Gastrocnemius medialis (tissue), 4 donors: Measurements from ENCODE around the gene OR2C3. TPM values are rescaled to one million over a fixed set of nuclear protein-coding genes. Genes with fewer than 3 reads are reported as not detected.

Experiments
- ATAC-seq, 2 donors: fragments of 150-250 bp; one replicate each; pipeline ENCODE4 v1.9.1; 2016
- DNase-seq, 2 donors: peaks; one replicate each; pipeline ENCODE4 v3.0.0-alpha.2; 2019
- H3K27ac ChIP-seq, 4 donors: fragments of 200-600 bp; sonication (generic); 1 replicate in 1 of 4; 2 replicates in 3 of 4; pipeline ENCODE4 v1.5.1; 2016 to 2018; ENCODE audit warnings: mild to moderate bottlenecking in 2 of 4, moderate library complexity in 1 of 4
- H3K27me3 ChIP-seq, 3 donors: fragments of 200-600 bp; sonication (generic) in 2 of 3; 1 replicate in 1 of 3; 2 replicates in 2 of 3; pipeline versions ENCODE4 v1.5.1 to v1.6.0; 2016 to 2019; ENCODE audit warnings: mild to moderate bottlenecking in 1 of 3, moderate library complexity in 1 of 3
- H3K36me3 ChIP-seq, 2 donors: fragments of 200-600 bp; sonication (generic) in 1 of 2; one replicate each; pipeline ENCODE4 v1.5.1; 2017 to 2018
- H3K4me1 ChIP-seq, 2 donors: fragments of 200-600 bp; sonication (generic) in 1 of 2; one replicate each; pipeline ENCODE4 v1.5.1; 2016 to 2017; ENCODE audit warnings: mild to moderate bottlenecking in 2 of 2
- H3K4me3 ChIP-seq, 4 donors: fragments of 200-600 bp; sonication (generic) in 3 of 4; 1 replicate in 1 of 4; 2 replicates in 3 of 4; pipeline ENCODE4 v1.5.1; 2016 to 2019; ENCODE audit warnings: mild to moderate bottlenecking in 2 of 4
- H3K9me3 ChIP-seq, 3 donors: fragments of 200-600 bp; sonication (generic) in 2 of 3; 1 replicate in 1 of 3; 2 replicates in 2 of 3; pipeline ENCODE4 v1.5.1; 2016 to 2019
- CTCF ChIP-seq, 5 experiments: fragments of 450-650 bp in 3 of 5; fragments of 200-600 bp in 2 of 5; sonication (generic) in 2 of 5; IDR thresholded peaks in 4 of 5; conservative IDR thresholded peaks in 1 of 5; 1 replicate in 4 of 5; 2 replicates in 1 of 5; pipeline ENCODE4 v1.5.1; 2016 to 2019; ENCODE audit warnings: antibody characterized with exemption in 5 of 5, mild to moderate bottlenecking in 3 of 5, moderate library complexity in 3 of 5
- POLR2A ChIP-seq, 2 donors: fragments of 450-650 bp; IDR thresholded peaks; one replicate each; pipeline ENCODE4 v1.6.1; 2017; ENCODE audit warnings: antibody characterized with exemption in 2 of 2, mild to moderate bottlenecking in 2 of 2, moderate library complexity in 2 of 2
- in situ Hi-C, 4 donors: fragments of 200-750 bp; cut with MboI; loops; one replicate each; pipeline versions ENCODE4 v1.15.0 to v1.8.0; 2017; ENCODE audit warnings: low sequenced_read_pairs in 4 of 4
- intact Hi-C: fragments of 100-400 bp; cut with DNase I; formaldehyde crosslinking; loops from one replicate; pipeline ENCODE4 v1.15.1; 2023; ENCODE audit warnings: low total_unique reads
- total RNA-seq, 4 donors: library from RNA; depleted of rRNA; stranded (reverse); fragments of >200 nt; gene quantifications; one replicate each; pipeline versions ENCODE4 v1.1.0 to v1.2.3, GENCODE V29; 2016

The OR2C3 gene
- total RNA-seq, 4 donors from 2014 or later: not detected

DNA sequence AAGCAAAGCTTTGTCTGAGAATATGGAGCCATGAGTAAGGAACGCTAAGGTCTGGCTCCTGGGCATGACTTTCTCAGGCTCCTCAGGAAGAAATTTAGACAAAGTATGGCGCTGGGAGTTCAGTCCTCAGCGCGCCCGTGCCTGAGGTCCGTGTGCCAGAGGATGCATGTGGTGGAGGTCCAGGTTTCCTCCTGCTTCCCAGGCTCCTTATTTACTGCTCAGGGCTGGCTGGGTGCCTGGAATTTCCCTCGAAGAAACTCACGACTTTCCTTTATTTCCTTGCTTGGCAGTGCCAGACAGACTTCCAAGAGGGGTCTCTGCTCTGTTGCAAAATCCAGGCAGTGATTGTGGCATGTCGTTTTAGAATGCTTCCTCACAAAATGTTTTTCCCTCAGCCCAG lies 26.0 kb upstream of the OR2C3 start:
- no peak for ATAC-seq
- no peaks in the 10 kb centered on the region for H3K9me3 ChIP-seq
- intact Hi-C loops: no loop called here

GRCh38 chr1:247561711-247562110 lies 25.5 kb upstream of the OR2C3 start:
- intact Hi-C loops (no loop called here), in situ Hi-C loops (no loop called here)
- no peaks in the 10 kb centered on the region for H3K4me1 ChIP-seq
- no peaks in the 10 kb centered on the region for H3K9me3 ChIP-seq
- no peak overlapping the region for H3K27ac ChIP-seq
- no peaks in the 10 kb centered on the region for H3K27me3 ChIP-seq
- H3K36me3 ChIP-seq: no peaks in the 10 kb centered on the region
- TF ChIP-seq CTCF (IDR thresholded peaks at IDR 0.05 in 4 of 5, conservative IDR thresholded peaks at IDR 0.05 in 1 of 5) (no peak), POLR2A (IDR thresholded peaks at IDR 0.05) (no peak)
- ATAC-seq (no peak), DNase-seq (no peak)
- H3K4me3 ChIP-seq: no peak overlapping the region

More for the DNA sequence above, 26.0 kb upstream of the OR2C3 start:
- Histone ChIP-seq H3K27ac (no peak overlapping the region), H3K27me3 (no peaks in the 10 kb centered on the region), H3K36me3 (no peaks in the 10 kb centered on the region), H3K4me3 (no peak overlapping the region), H3K4me1 (no peaks in the 10 kb centered on the region)
- no peak for DNase-seq
- TF ChIP-seq CTCF (IDR thresholded peaks at IDR 0.05 in 4 of 5, conservative IDR thresholded peaks at IDR 0.05 in 1 of 5) (no peak), POLR2A (IDR thresholded peaks at IDR 0.05) (no peak)
- in situ Hi-C loops: no loop called here

GRCh38 chr1:247557926-247558674 lies 21.9 kb upstream of the OR2C3 start:
- Histone ChIP-seq H3K36me3 (no peaks in the 10 kb centered on the region), H3K4me3 (no peak overlapping the region), H3K4me1 (no peaks in the 10 kb centered on the region), H3K9me3 (no peaks in the 10 kb centered on the region), H3K27ac (no peak overlapping the region), H3K27me3 (no peaks in the 10 kb centered on the region)
- no peak for DNase-seq
- in situ Hi-C loops: no loop called here
- TF ChIP-seq POLR2A (IDR thresholded peaks at IDR 0.05) (no peak), CTCF (IDR thresholded peaks at IDR 0.05 in 4 of 5, conservative IDR thresholded peaks at IDR 0.05 in 1 of 5) (no peak)
- intact Hi-C loops: no loop called here
- no peak for ATAC-seq

- H3K27ac ChIP-seq: no peak overlapping the region
- in situ Hi-C loops (no loop called here), intact Hi-C loops (no loop called here)
- H3K4me1 ChIP-seq: no peaks in the 10 kb centered on the region
- H3K36me3 ChIP-seq: no peaks in the 10 kb centered on the region
- no peak overlapping the region for H3K4me3 ChIP-seq
- ATAC-seq (no peak), DNase-seq (no peak)
- TF ChIP-seq POLR2A (IDR thresholded peaks at IDR 0.05) (no peak), CTCF (IDR thresholded peaks at IDR 0.05 in 4 of 5, conservative IDR thresholded peaks at IDR 0.05 in 1 of 5) (no peak)
- H3K27me3 ChIP-seq: no peaks in the 10 kb centered on the region
- no peaks in the 10 kb centered on the region for H3K9me3 ChIP-seq
Observed at GRCh38 chr1:247552231-247552630, 16.0 kb upstream of the OR2C3 start.

GRCh38 chr1:247551721-247552120 lies 15.5 kb upstream of the OR2C3 start:
- no peaks in the 10 kb centered on the region for H3K27me3 ChIP-seq
- DNase-seq (no peak), ATAC-seq (no peak)
- intact Hi-C loops: no loop called here
- in situ Hi-C loops: no loop called here
- no peak for TF ChIP-seq CTCF (IDR thresholded peaks at IDR 0.05 in 4 of 5, conservative IDR thresholded peaks at IDR 0.05 in 1 of 5)
- no peak for TF ChIP-seq POLR2A (IDR thresholded peaks at IDR 0.05)
- H3K4me1 ChIP-seq: no peaks in the 10 kb centered on the region
- no peaks in the 10 kb centered on the region for H3K36me3 ChIP-seq
- H3K4me3 ChIP-seq: no peak overlapping the region
- no peak overlapping the region for H3K27ac ChIP-seq
- H3K9me3 ChIP-seq: no peaks in the 10 kb centered on the region
